Liver (tissue), 9 donors: Measurements from ENCODE around the gene NDUFS4. TPM values are rescaled to one million over a fixed set of nuclear protein-coding genes. Genes with fewer than 3 reads are reported as not detected.

Source experiments
- DNase-seq: peaks from one replicate; pipeline ENCODE4 v3.0.0-alpha.2; 2017; ENCODE audit warnings: low spot score
- H3K27ac ChIP-seq, 2 donors: one replicate each; pipeline ENCODE4 v1.7.0; 2013; ENCODE audit warnings: inconsistent platforms in 2 of 2, low read length in 2 of 2, control low read depth in 1 of 2, low read depth in 1 of 2, mild to moderate bottlenecking in 1 of 2
- H3K27me3 ChIP-seq, 4 donors: one replicate each; pipeline versions ENCODE4 v1.6.1 to v1.7.0; 2013; ENCODE audit warnings: low read length in 3 of 4, inconsistent platforms in 1 of 4, mild to moderate bottlenecking in 1 of 4, moderate library complexity in 1 of 4; ENCODE audit not compliant: control insufficient read depth in 4 of 4, insufficient read depth in 4 of 4
- H3K36me3 ChIP-seq, 4 donors: one replicate each; pipeline versions ENCODE4 v1.6.1 to v1.7.0; 2013; ENCODE audit warnings: low read length in 3 of 4, mild to moderate bottlenecking in 3 of 4, low read depth in 1 of 4, moderate library complexity in 1 of 4; ENCODE audit not compliant: control insufficient read depth in 4 of 4, insufficient read depth in 3 of 4
- H3K4me1 ChIP-seq, 4 donors: one replicate each; pipeline versions ENCODE4 v1.6.1 to v1.7.0; 2013; ENCODE audit warnings: low read length in 3 of 4, mild to moderate bottlenecking in 3 of 4, moderate library complexity in 1 of 4; ENCODE audit not compliant: control insufficient read depth in 4 of 4, insufficient read depth in 4 of 4
- H3K4me3 ChIP-seq, 3 donors: one replicate each; pipeline versions ENCODE4 v1.6.1 to v1.7.0; 2013; ENCODE audit warnings: low read length in 3 of 3, control low read depth in 1 of 3, low read depth in 1 of 3, mild to moderate bottlenecking in 1 of 3
- H3K9ac ChIP-seq, 2 donors: one replicate each; pipeline ENCODE4 v1.7.0; 2013; ENCODE audit warnings: low read length in 2 of 2, mild to moderate bottlenecking in 2 of 2, moderate library complexity in 2 of 2, control low read depth in 1 of 2, low read depth in 1 of 2
- H3K9me3 ChIP-seq, 4 donors: one replicate each; pipeline versions ENCODE4 v1.6.1 to v1.7.0; 2013; ENCODE audit warnings: low read length in 3 of 4; ENCODE audit not compliant: control insufficient read depth in 4 of 4
- EGR1 ChIP-seq, 2 donors: IDR thresholded peaks; 2 replicates each; pipeline ENCODE4 v1.6.1; 2016 to 2018; ENCODE audit warnings: antibody characterized with exemption in 2 of 2, low read depth in 2 of 2
- FOXA2 ChIP-seq: IDR thresholded peaks from 2 replicates; pipeline ENCODE4 v1.6.1; 2016; ENCODE audit warnings: antibody characterized with exemption
- GABPA ChIP-seq, 2 donors: IDR thresholded peaks in 1 of 2; conservative IDR thresholded peaks in 1 of 2; 2 replicates each; pipeline ENCODE4 v1.6.1; 2016; ENCODE audit warnings: antibody characterized with exemption in 2 of 2, mild to moderate bottlenecking in 1 of 2, moderate library complexity in 1 of 2
- HNF4A ChIP-seq, 2 donors: conservative IDR thresholded peaks; 2 replicates each; pipeline ENCODE4 v1.6.1; 2016; ENCODE audit warnings: antibody characterized with exemption in 2 of 2, mild to moderate bottlenecking in 2 of 2
- HNF4G ChIP-seq: IDR thresholded peaks from 2 replicates; pipeline ENCODE4 v1.6.1; 2016; ENCODE audit warnings: antibody characterized with exemption
- JUND ChIP-seq, 2 donors: IDR thresholded peaks; 2 replicates each; pipeline ENCODE4 v1.6.1; 2016; ENCODE audit warnings: antibody characterized with exemption in 2 of 2
- RAD21 ChIP-seq, 2 donors: IDR thresholded peaks; 2 replicates each; pipeline ENCODE4 v1.6.1; 2016; ENCODE audit warnings: antibody characterized with exemption in 2 of 2, mild to moderate bottlenecking in 2 of 2
- RXRA ChIP-seq, 2 donors: IDR thresholded peaks; 2 replicates each; pipeline ENCODE4 v1.6.1; 2017 to 2018; ENCODE audit warnings: antibody characterized with exemption in 2 of 2, mild to moderate bottlenecking in 1 of 2
- SP1 ChIP-seq: IDR thresholded peaks from 2 replicates; pipeline ENCODE4 v1.6.1; 2018; ENCODE audit warnings: antibody characterized with exemption, mild to moderate bottlenecking
- TAF1 ChIP-seq: conservative IDR thresholded peaks from 2 replicates; pipeline ENCODE4 v1.6.1; 2016; ENCODE audit warnings: antibody characterized with exemption, mild to moderate bottlenecking
- WGBS: extraction: QIAGEN DNeasy Blood & Tissue Kit; methylation state at CpG from one replicate; pipeline ENCODE4 v1.1.7; 2013; 5-methylcytosine and 5-hydroxymethylcytosine counted together
- polyA plus RNA-seq, 2 donors: library from polyadenylated mRNA; stranded (reverse) in 1 of 2; unstranded in 1 of 2; fragments of 200-250 nt in 1 of 2; fragments of >200 nt in 1 of 2; fragmentation: Nextera tagmentation in 1 of 2; extraction: Ambion mirVana in 1 of 2; gene quantifications; one replicate each; pipeline versions ENCODE4 v1.2.1 to v1.2.3, GENCODE V29; 2013 to 2015
- total RNA-seq, 2 donors: library from RNA; depleted of rRNA; stranded (reverse); fragments of >200 nt; gene quantifications; one replicate each; pipeline ENCODE4 v1.2.3, GENCODE V29; 2014
- TF ChIP-seq, protein P1 (sequence below): IDR thresholded peaks from 2 replicates; pipeline ENCODE4 v1.6.1; 2016; ENCODE audit warnings: antibody characterized with exemption, mild to moderate bottlenecking
- TF ChIP-seq, protein P2 (sequence below): IDR thresholded peaks from 2 replicates; pipeline ENCODE4 v1.6.1; 2016; ENCODE audit warnings: antibody characterized with exemption
- TF ChIP-seq, protein P3 (sequence below): IDR thresholded peaks from 2 replicates; pipeline ENCODE4 v1.6.1; 2016; ENCODE audit warnings: antibody characterized with exemption
- TF ChIP-seq, protein P4 (sequence below): IDR thresholded peaks from 2 replicates; pipeline ENCODE4 v1.6.1; 2016; ENCODE audit warnings: antibody characterized with exemption
- TF ChIP-seq, protein P5 (sequence below): fragments of 150-350 bp; IDR thresholded peaks from 2 replicates; pipeline ENCODE4 v1.5.1; 2017; ENCODE audit warnings: improper control_type of control experiment, low read depth, low read length; ENCODE audit not compliant: missing input control
- donor health status: healthy.
- donor health status: healthy.
- donor health status: healthy.
- donor health status: healthy.
- donor health status: healthy.

NDUFS4 gene
- total and polyA plus RNA-seq, 4 donors = 35.9 to 114 (median 53.4) TPM

DNA sequence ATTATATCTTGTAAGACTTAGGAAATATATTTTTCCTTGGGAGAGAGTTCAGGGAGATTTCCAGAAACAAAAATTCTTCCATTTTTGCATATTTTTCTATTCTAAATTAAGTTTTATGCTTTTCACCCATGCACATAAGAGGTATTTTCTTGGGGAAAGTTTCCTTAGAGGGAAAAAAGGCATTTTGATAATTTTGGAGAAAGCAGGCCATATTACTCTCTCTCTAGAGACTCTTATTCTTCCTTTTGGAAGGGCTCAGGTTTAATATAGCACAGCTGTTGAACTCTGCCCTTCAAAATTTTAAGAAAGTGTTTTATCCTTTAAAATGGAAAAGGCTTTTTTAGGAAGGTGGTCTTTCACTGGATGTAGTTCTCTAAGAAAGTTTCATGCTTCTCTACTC is 8.0 kb downstream of the NDUFS4 start:
- H3K4me3 ChIP-seq = no peak overlapping the region
- no peaks in the 10 kb centered on the region for H3K36me3 ChIP-seq
- peaks cover 3 to 15% (median 6%) of the 10 kb centered on the region in 4 donors for H3K4me1 ChIP-seq
- no peak overlapping the region for H3K27ac ChIP-seq
- no peaks in the 10 kb centered on the region for H3K9me3 ChIP-seq
- no peak overlapping the region for H3K9ac ChIP-seq
- H3K27me3 ChIP-seq = no peaks in the 10 kb centered on the region
- TF ChIP-seq, protein P1, sequence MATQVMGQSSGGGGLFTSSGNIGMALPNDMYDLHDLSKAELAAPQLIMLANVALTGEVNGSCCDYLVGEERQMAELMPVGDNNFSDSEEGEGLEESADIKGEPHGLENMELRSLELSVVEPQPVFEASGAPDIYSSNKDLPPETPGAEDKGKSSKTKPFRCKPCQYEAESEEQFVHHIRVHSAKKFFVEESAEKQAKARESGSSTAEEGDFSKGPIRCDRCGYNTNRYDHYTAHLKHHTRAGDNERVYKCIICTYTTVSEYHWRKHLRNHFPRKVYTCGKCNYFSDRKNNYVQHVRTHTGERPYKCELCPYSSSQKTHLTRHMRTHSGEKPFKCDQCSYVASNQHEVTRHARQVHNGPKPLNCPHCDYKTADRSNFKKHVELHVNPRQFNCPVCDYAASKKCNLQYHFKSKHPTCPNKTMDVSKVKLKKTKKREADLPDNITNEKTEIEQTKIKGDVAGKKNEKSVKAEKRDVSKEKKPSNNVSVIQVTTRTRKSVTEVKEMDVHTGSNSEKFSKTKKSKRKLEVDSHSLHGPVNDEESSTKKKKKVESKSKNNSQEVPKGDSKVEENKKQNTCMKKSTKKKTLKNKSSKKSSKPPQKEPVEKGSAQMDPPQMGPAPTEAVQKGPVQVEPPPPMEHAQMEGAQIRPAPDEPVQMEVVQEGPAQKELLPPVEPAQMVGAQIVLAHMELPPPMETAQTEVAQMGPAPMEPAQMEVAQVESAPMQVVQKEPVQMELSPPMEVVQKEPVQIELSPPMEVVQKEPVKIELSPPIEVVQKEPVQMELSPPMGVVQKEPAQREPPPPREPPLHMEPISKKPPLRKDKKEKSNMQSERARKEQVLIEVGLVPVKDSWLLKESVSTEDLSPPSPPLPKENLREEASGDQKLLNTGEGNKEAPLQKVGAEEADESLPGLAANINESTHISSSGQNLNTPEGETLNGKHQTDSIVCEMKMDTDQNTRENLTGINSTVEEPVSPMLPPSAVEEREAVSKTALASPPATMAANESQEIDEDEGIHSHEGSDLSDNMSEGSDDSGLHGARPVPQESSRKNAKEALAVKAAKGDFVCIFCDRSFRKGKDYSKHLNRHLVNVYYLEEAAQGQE = no peak
- TF ChIP-seq HNF4G (no peak), EGR1 (IDR thresholded peaks at IDR 0.05; ENCODE audit: low read depth in 2 of 2) (no peak), RXRA (IDR thresholded peaks at IDR 0.05) (no peak), FOXA2 (no peak), JUND (IDR thresholded peaks at IDR 0.05) (no peak), GABPA (IDR thresholded peaks at IDR 0.05 in 1 of 2, conservative IDR thresholded peaks at IDR 0.05 in 1 of 2) (no peak)
- TF ChIP-seq, protein P2, sequence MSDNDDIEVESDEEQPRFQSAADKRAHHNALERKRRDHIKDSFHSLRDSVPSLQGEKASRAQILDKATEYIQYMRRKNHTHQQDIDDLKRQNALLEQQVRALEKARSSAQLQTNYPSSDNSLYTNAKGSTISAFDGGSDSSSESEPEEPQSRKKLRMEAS = no peak
- TF ChIP-seq, protein P3, sequence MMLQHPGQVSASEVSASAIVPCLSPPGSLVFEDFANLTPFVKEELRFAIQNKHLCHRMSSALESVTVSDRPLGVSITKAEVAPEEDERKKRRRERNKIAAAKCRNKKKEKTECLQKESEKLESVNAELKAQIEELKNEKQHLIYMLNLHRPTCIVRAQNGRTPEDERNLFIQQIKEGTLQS = no peak
- DNase-seq = no peak

DNA sequence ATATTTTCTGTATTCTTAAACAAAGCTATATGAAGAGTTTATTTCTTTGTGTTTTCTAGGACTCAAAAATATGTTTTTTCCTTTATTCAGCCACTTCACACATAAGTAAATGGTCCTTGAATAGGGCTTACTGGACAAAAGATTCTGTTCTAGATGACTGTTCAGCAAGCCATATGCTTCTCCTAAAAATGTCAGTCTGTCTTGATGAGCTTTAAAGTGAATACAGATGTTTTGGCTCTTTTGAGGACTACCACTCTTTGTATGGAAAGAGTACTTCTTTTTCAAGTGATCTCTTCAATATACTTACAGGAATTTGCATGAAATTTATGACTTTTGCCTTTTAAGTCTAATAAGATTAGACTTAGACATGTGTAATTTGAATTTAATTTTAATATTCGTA is 8.4 kb downstream of the NDUFS4 start:
- TF ChIP-seq HNF4G (no peak), RAD21 (IDR thresholded peaks at IDR 0.05) (no peak), FOXA2 (no peak), TAF1 (no peak), GABPA (IDR thresholded peaks at IDR 0.05 in 1 of 2, conservative IDR thresholded peaks at IDR 0.05 in 1 of 2) (no peak), EGR1 (IDR thresholded peaks at IDR 0.05; ENCODE audit: low read depth in 2 of 2) (no peak), JUND (IDR thresholded peaks at IDR 0.05) (no peak), HNF4A (conservative IDR thresholded peaks at IDR 0.05) (no peak), SP1 (no peak)
- TF ChIP-seq, protein P1 = no peak
- TF ChIP-seq, protein P3 = no peak
- TF ChIP-seq, protein P4, sequence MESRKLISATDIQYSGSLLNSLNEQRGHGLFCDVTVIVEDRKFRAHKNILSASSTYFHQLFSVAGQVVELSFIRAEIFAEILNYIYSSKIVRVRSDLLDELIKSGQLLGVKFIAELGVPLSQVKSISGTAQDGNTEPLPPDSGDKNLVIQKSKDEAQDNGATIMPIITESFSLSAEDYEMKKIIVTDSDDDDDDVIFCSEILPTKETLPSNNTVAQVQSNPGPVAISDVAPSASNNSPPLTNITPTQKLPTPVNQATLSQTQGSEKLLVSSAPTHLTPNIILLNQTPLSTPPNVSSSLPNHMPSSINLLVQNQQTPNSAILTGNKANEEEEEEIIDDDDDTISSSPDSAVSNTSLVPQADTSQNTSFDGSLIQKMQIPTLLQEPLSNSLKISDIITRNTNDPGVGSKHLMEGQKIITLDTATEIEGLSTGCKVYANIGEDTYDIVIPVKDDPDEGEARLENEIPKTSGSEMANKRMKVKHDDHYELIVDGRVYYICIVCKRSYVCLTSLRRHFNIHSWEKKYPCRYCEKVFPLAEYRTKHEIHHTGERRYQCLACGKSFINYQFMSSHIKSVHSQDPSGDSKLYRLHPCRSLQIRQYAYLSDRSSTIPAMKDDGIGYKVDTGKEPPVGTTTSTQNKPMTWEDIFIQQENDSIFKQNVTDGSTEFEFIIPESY = no peak
- TF ChIP-seq, protein P5, sequence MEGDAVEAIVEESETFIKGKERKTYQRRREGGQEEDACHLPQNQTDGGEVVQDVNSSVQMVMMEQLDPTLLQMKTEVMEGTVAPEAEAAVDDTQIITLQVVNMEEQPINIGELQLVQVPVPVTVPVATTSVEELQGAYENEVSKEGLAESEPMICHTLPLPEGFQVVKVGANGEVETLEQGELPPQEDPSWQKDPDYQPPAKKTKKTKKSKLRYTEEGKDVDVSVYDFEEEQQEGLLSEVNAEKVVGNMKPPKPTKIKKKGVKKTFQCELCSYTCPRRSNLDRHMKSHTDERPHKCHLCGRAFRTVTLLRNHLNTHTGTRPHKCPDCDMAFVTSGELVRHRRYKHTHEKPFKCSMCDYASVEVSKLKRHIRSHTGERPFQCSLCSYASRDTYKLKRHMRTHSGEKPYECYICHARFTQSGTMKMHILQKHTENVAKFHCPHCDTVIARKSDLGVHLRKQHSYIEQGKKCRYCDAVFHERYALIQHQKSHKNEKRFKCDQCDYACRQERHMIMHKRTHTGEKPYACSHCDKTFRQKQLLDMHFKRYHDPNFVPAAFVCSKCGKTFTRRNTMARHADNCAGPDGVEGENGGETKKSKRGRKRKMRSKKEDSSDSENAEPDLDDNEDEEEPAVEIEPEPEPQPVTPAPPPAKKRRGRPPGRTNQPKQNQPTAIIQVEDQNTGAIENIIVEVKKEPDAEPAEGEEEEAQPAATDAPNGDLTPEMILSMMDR = no peak
- TF ChIP-seq, protein P2 = no peak
- Histone ChIP-seq H3K4me3 (no peak overlapping the region), H3K9ac (no peak overlapping the region), H3K36me3 (no peaks in the 10 kb centered on the region), H3K4me1 (peaks cover 2 to 13% (median 6%) of the 10 kb centered on the region in 4 donors), H3K27ac (no peak overlapping the region), H3K27me3 (no peaks in the 10 kb centered on the region), H3K9me3 (no peaks in the 10 kb centered on the region)
- WGBS = 58% methylated on average over 1 of the region's 1 CpG
- no peak for DNase-seq
